Uterus (tissue), 2 donors: ENCODE data around the gene SLCO2A1.

ENCODE experiments used
- POLR2A ChIP-seq, 2 donors: fragments of 450-650 bp; IDR thresholded peaks; one replicate each; pipeline ENCODE4 v1.6.1; 2016; ENCODE audit warnings: antibody characterized with exemption in 2 of 2, mild to moderate bottlenecking in 1 of 2, moderate library complexity in 1 of 2
- TF ChIP-seq, protein P1 (sequence below), 4 experiments: fragments of 200-600 bp in 2 of 4; fragments of 450-650 bp in 2 of 4; sonication (generic) in 2 of 4; IDR thresholded peaks; one replicate each; pipeline ENCODE4 v1.5.1; 2016 to 2019; ENCODE audit warnings: antibody characterized with exemption in 4 of 4, mild to moderate bottlenecking in 2 of 4, moderate library complexity in 1 of 4

DNA sequence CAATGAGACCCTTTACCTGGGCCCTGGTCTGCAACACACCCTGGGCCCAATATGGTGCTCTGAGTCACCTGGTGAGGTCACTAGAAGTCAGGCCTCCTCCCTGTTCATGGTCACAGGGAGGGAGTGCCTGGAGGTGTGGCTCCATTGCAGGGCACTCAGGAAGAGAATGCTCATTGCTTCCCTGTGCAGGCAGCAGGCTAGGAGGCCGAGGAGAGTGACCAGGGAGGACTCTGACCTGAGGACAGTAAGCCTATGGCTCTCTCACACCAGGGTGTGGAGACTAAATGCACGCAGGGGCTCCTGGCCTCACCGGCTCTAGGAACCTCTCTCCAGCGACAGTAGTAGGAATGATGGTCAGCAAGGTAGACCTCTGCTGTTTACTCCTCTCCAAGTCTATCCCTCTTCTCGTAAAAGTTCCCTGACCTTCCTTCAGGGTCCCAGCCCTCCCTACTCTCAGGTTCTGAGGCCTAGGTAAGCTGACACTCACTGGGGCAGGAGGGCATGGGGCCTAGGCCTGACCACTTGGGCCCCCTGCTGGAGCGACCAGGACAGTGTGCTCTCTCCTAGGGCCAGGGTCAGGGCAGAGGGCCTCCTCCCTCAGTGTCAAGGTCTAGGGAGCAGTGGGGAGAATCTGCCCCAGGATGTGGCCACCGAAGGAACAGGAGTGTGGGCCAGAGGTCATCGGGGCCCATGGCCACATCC lies 9.6 kb upstream of the SLCO2A1 start:
- no peak for TF ChIP-seq POLR2A (IDR thresholded peaks at IDR 0.05)
- TF ChIP-seq, protein P1, sequence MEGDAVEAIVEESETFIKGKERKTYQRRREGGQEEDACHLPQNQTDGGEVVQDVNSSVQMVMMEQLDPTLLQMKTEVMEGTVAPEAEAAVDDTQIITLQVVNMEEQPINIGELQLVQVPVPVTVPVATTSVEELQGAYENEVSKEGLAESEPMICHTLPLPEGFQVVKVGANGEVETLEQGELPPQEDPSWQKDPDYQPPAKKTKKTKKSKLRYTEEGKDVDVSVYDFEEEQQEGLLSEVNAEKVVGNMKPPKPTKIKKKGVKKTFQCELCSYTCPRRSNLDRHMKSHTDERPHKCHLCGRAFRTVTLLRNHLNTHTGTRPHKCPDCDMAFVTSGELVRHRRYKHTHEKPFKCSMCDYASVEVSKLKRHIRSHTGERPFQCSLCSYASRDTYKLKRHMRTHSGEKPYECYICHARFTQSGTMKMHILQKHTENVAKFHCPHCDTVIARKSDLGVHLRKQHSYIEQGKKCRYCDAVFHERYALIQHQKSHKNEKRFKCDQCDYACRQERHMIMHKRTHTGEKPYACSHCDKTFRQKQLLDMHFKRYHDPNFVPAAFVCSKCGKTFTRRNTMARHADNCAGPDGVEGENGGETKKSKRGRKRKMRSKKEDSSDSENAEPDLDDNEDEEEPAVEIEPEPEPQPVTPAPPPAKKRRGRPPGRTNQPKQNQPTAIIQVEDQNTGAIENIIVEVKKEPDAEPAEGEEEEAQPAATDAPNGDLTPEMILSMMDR (IDR thresholded peaks at IDR 0.05) = no peak
